GM12891 (cell line): ENCODE measurements around the gene SYTL1.
A peak's percentile ranks its signal among the peaks of the same experiment; 100 is the strongest.

ENCODE experiments used
- DNase-seq: peaks from one replicate; pipeline ENCODE4 v3.0.0; 2011; ENCODE audit warnings: low spot score; ENCODE audit not compliant: insufficient read length
- FAIRE-seq: peaks from 2 replicates; lab custom pipeline; 2011; peaks lifted over from hg19 to GRCh38; lab: Jason Lieb, UNC
- PAX5 ChIP-seq: IDR thresholded peaks from 2 replicates; pipeline ENCODE4 v1.6.1; 2011; ENCODE audit warnings: low read length, moderate library complexity, mild to moderate bottlenecking; ENCODE audit not compliant: insufficient read depth, severe bottlenecking
- POLR2A ChIP-seq: IDR thresholded peaks from 2 replicates; pipeline ENCODE4 v1.6.1; 2011; ENCODE audit warnings: low read depth, low read length, control low read depth
- POLR2AphosphoS5 ChIP-seq: IDR thresholded peaks from 2 replicates; pipeline ENCODE4 v1.6.1; 2011; ENCODE audit warnings: low read depth, low read length, control low read depth
- POU2F2 ChIP-seq: IDR thresholded peaks from 2 replicates; pipeline ENCODE4 v1.6.1; 2011; ENCODE audit warnings: low read depth, mild to moderate bottlenecking, control low read depth, low read length, moderate library complexity
- SPI1 ChIP-seq: IDR thresholded peaks from 2 replicates; pipeline ENCODE4 v1.6.1; 2011; ENCODE audit warnings: low read depth, low read length, control low read depth
- TAF1 ChIP-seq: IDR thresholded peaks from 2 replicates; pipeline ENCODE4 v1.6.1; 2011; ENCODE audit warnings: low read depth, low read length, control low read depth

SYTL1 gene

DNA sequence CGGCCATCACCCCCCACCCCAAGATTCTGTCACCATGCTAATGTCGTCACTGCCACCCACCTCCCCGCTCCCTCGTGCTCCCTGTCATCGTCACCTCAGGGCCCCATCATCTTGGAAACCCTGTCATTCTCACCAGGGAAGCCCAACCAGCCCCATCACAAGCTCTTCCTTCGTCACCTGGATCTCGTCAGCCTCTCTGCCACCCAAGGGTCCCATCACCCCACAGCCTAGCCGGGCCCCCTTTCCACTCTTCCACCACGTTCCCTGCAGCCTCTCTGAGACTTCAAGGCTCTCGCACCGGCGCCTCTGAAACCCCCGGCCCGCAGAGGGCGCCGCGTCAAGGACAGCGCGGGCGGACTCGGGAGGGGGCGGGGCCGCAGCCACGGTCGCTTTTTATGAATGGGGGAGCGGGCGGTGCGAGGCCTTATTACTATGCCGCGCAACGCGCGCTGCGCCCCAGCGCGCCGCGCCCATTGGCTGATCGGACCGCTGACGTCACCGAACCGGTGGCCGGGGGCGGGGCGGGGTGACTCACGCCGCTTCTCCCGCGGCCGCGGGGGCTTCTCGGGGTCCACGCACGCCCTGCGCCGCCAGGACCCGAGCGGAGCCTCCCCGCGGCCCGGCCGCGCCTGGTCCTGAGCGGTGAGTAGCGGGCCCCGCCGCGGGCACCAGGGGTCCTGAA lies 50.4 kb downstream of the SYTL1 start, which contains the start of gene GPR3:
Gene GPR3 (plus strand): TSS at position 527 of the 682 bp plus-strand sequence. CDS start 1,177 bp downstream, outside the sequence.
- FAIRE-seq, result peak; percentile 98
- TF ChIP-seq POLR2A (no peak), POLR2AphosphoS5 (no peak)

DNA sequence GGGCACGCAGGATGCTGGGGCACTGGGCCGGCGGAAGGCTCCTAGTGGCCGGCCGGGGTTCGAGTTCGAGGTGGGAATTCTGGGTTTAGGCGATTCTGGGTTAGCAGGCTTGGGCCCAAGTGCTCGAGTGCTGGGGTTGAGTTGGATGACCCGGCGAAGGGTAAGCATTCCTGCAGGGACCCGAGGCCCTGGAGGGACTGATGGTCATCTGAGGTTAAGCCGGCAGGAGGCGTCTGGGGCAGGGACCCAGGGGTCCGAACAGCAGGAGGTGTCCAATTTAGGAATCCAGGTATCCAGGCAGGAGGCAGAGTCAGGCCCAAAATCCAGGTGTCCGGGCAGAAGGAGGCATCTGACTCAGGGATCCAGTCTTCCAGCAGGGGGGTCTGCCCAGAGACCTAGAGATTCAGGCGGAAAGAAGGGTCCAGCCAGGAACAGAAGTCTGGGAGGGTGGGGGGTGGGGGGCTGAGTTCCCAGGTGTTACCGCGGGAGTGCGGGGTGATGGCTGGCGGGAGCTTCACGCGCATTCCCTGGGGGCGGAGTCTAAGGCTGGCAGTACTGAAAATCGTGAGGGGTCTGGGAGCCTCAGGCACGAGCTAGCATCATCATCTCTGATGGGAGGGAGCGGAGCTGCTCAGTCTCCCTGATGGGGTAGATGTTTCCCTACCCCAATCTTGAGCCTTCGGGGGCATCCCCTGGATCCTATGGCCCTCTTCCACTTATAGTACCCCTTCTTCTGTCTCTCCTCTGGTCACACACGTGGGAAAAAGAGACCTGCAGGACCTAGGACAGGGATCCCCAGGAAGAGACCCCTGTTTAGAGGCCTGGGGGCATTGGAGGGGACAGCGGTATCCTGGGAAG lies 51.2 kb downstream of the SYTL1 start:
- FAIRE-seq (no peak), DNase-seq (no peak)
- TF ChIP-seq POU2F2 (no peak), PAX5 (no peak), SPI1 (no peak), TAF1 (no peak), POLR2AphosphoS5 (no peak)

More for the DNA sequence above, 50.4 kb downstream of the SYTL1 start, which contains the start of gene GPR3:
- peak; percentile 95 for DNase-seq

DNA sequence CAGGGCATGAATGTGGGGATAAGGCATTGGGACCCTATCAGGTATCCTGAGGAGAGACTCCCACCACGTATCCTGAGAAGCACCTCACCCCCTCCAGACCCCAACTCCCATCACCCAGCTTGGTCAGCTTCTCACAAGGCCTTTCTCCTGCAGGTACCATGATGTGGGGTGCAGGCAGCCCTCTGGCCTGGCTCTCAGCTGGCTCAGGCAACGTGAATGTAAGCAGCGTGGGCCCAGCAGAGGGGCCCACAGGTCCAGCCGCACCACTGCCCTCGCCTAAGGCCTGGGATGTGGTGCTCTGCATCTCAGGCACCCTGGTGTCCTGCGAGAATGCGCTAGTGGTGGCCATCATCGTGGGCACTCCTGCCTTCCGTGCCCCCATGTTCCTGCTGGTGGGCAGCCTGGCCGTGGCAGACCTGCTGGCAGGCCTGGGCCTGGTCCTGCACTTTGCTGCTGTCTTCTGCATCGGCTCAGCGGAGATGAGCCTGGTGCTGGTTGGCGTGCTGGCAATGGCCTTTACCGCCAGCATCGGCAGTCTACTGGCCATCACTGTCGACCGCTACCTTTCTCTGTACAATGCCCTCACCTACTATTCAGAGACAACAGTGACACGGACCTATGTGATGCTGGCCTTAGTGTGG lies 51.9 kb downstream of the SYTL1 start:
- FAIRE-seq, result no peak
- DNase-seq, result no peak

DNA sequence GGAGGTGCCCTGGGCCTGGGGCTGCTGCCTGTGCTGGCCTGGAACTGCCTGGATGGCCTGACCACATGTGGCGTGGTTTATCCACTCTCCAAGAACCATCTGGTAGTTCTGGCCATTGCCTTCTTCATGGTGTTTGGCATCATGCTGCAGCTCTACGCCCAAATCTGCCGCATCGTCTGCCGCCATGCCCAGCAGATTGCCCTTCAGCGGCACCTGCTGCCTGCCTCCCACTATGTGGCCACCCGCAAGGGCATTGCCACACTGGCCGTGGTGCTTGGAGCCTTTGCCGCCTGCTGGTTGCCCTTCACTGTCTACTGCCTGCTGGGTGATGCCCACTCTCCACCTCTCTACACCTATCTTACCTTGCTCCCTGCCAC lies 52.4 kb downstream of the SYTL1 start:
- FAIRE-seq, result no peak
- no peak for DNase-seq
- TF ChIP-seq PAX5, result no peak
- no peak for TF ChIP-seq POLR2AphosphoS5
- TF ChIP-seq SPI1, result no peak
- no peak for TF ChIP-seq POLR2A
- TF ChIP-seq POU2F2, result no peak
- no peak for TF ChIP-seq TAF1

More for the DNA sequence above, 51.9 kb downstream of the SYTL1 start:
- no peak for TF ChIP-seq SPI1
- TF ChIP-seq POLR2AphosphoS5, result no peak
- no peak for TF ChIP-seq POLR2A
- no peak for TF ChIP-seq TAF1
- no peak for TF ChIP-seq POU2F2
- TF ChIP-seq PAX5, result no peak

DNA sequence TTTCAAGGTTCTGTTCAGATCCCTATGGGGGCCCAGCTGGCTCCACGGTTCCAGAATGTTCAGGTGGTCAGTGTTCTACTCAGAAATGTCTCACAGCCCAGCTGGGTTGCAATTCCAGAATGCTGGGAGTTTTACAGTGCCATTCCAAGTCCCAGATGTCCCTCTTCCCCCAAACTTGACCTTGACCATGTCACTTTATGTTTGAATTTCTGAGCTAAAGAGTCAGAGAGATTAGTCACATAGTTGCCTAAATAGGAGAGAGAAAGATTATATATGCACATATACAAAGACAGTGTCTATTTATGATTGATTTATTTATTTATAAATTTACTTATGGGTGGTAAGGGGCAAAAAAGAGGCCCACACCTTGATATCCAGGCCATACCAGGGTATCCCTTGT lies 53.1 kb downstream of the SYTL1 start:
- no peak for TF ChIP-seq POU2F2
- no peak for TF ChIP-seq SPI1
- TF ChIP-seq POLR2AphosphoS5, result no peak
- TF ChIP-seq PAX5, result no peak
- no peak for TF ChIP-seq POLR2A
- no peak for TF ChIP-seq TAF1
- FAIRE-seq (no peak), DNase-seq (no peak)

DNA sequence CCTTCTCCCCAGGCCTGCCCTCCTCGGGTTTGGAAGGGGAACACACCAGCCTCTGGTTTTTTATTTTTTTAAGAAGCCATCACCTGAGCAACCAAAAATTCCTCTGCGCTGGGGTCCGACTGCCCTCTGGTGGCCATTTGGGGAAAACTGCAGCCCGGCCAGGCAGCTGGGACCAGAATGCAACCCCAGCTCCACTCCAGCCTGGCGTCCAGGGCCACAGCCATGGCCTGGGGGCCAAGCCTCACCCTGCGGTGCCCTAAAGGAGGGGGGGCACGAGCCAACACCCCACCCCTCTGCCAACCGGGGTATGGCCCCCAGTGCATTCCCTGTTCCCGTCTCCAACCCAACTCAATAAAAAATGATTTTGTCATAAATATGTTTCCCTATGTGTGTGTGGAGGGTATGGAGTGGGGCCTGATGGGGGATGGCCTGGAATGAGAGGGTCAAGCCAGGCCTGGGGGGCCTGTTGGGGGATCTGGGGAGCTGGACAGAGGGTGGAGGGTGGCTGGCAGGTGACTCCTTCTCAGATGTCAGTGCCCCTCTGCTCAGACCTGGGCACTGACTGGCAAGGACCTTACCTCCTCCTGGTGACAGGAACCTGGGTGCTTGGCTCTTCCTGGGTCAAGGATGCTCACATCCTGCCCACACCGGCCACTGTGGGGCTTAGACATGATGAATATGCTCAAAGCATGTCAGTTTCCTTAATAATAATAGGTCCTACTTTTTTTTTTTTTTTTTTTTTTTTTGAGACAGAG lies 53.8 kb downstream of the SYTL1 start:
- peak; percentile 78 for FAIRE-seq
- TF ChIP-seq POLR2AphosphoS5, result no peak
- no peak for TF ChIP-seq SPI1
- TF ChIP-seq POU2F2, result no peak
- TF ChIP-seq PAX5, result no peak
- 0 out of 2 replicates have a peak, but pooled peaks have one; percentile 28 for TF ChIP-seq POLR2A
- TF ChIP-seq TAF1, result no peak
- peak; percentile 86 for DNase-seq

DNA sequence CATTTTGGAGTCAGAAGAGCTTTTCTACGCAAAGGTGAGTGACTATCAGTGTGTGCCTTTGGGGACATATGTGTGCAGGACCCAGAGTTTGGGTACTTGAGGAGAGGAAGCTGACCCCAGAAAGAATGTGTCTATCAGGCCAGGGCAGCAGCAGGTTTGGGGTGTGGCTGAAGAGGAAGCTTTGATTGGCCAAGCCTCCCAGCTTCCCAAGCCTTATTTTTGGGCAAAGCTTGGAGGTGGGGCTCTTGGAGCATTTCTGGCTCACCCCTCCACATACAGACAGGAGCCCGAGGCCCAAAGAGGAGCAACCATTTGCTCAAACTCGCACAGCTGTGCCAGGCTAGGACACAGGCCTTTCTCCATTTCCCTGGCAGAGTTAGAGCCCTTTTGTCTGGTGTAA lies 55.3 kb downstream of the SYTL1 start:
- no peak for FAIRE-seq
- TF ChIP-seq TAF1 (no peak), POLR2AphosphoS5 (no peak), PAX5 (no peak), POLR2A (no peak), POU2F2 (no peak), SPI1 (no peak)
- no peak for DNase-seq

DNA sequence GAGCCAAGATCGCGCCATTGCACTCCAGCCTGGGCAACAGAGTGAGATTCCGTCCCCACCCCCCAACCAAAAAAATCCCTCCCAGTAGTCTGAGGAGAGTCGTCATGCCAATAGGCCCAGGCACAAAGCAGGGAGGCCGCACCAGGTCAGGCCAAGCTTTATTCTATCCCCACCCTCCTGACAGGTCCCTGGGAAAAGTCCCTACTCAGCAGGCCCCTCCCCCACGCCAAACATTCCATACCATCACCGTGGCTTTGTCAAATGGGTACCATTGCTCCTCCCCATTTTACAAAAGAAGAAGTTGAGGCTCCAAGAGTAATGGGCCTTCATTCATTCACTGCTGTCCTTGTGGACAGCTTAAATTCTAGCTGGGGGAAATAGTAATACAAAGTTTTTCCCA lies 55.9 kb downstream of the SYTL1 start:
- no peak for FAIRE-seq
- TF ChIP-seq TAF1, result no peak
- TF ChIP-seq SPI1, result no peak
- TF ChIP-seq POLR2A, result no peak
- TF ChIP-seq POLR2AphosphoS5, result no peak
- no peak for TF ChIP-seq POU2F2
- TF ChIP-seq PAX5, result no peak
- DNase-seq, result no peak
